ENCODE data around the gene RANBP1. TPM values are rescaled to one million over a fixed set of nuclear protein-coding genes. Genes with fewer than 3 reads are reported as not detected.

Gene RANBP1
- total RNA-seq, 1 donor from 2014 or later: 133 TPM

GRCh38 chr22:20140521-20140964 is 24.6 kb downstream of the RANBP1 start:
- Mint-ChIP-seq H3K36me3 (ENCODE audit: low read depth) (peaks cover 12% of the 10 kb centered on the region), H3K4me3 (no peak overlapping the region), H3K27me3 (no peaks in the 10 kb centered on the region), H3K4me1 (peaks cover 14% of the 10 kb centered on the region), H3K27ac (no peak overlapping the region), H3K9me3 (no peaks in the 10 kb centered on the region)
- DNase-seq: no peak
- no peak for TF ChIP-seq CTCF (IDR thresholded peaks at IDR 0.05)
- ChIA-PET CTCF (no interaction called here), POLR2A (no interaction called here)
- no peak for ATAC-seq (ENCODE audit: low read depth)
- intact Hi-C loops (cut with micrococcal nuclease): no loop called here

GRCh38 chr22:20141186-20142077 is 25.5 kb downstream of the RANBP1 start:
- Mint-ChIP-seq H3K36me3 (ENCODE audit: low read depth) (peaks cover 12% of the 10 kb centered on the region), H3K27ac (no peak overlapping the region), H3K4me1 (peaks cover 11% of the 10 kb centered on the region), H3K9me3 (no peaks in the 10 kb centered on the region), H3K4me3 (no peak overlapping the region), H3K27me3 (no peaks in the 10 kb centered on the region)
- CTCF ChIA-PET: no interaction called here
- POLR2A ChIA-PET: no interaction called here
- DNase-seq (no peak), ATAC-seq (ENCODE audit: low read depth) (no peak)
- TF ChIP-seq CTCF (IDR thresholded peaks at IDR 0.05): no peak
- intact Hi-C loops (cut with micrococcal nuclease): no loop called here

GRCh38 chr22:20142711-20143621 is 27.1 kb downstream of the RANBP1 start:
- CTCF ChIA-PET: no interaction called here
- ATAC-seq (ENCODE audit: low read depth): no peak

GRCh38 chr22:20143883-20144665 is 28.2 kb downstream of the RANBP1 start:
- peaks cover 4% of the 10 kb centered on the region for H3K4me1 Mint-ChIP-seq
- no peak for ATAC-seq (ENCODE audit: low read depth)
- no peak overlapping the region for H3K4me3 Mint-ChIP-seq
- peaks cover 12% of the 10 kb centered on the region for H3K36me3 Mint-ChIP-seq (ENCODE audit: low read depth)
- intact Hi-C loops (cut with micrococcal nuclease): no loop called here
- no peak for TF ChIP-seq CTCF (IDR thresholded peaks at IDR 0.05)
- CTCF ChIA-PET: no interaction called here
- no peaks in the 10 kb centered on the region for H3K9me3 Mint-ChIP-seq
- no peak for DNase-seq
- H3K27me3 Mint-ChIP-seq: no peaks in the 10 kb centered on the region
- POLR2A ChIA-PET: no interaction called here
- no peak overlapping the region for H3K27ac Mint-ChIP-seq

More at GRCh38 chr22:20142711-20143621, 27.1 kb downstream of the RANBP1 start:
- no peaks in the 10 kb centered on the region for H3K9me3 Mint-ChIP-seq
- intact Hi-C loops (cut with micrococcal nuclease): no loop called here
- H3K4me3 Mint-ChIP-seq: no peak overlapping the region
- no peak overlapping the region for H3K27ac Mint-ChIP-seq
- H3K27me3 Mint-ChIP-seq: no peaks in the 10 kb centered on the region
- POLR2A ChIA-PET: no interaction called here
- no peak for DNase-seq
- peaks cover 6% of the 10 kb centered on the region for H3K4me1 Mint-ChIP-seq
- TF ChIP-seq CTCF (IDR thresholded peaks at IDR 0.05): no peak
- H3K36me3 Mint-ChIP-seq (ENCODE audit: low read depth): peaks cover 12% of the 10 kb centered on the region
